HG02973 (cell line): ENCODE measurements around the gene USHBP1.

Source experiments
- ATAC-seq: cut with Tn5 transposase; IDR thresholded peaks from one replicate; pipeline ENCODE4 v1.9.1; 2021; ENCODE audit warnings: moderate library complexity; ENCODE audit not compliant: unreplicated experiment

USHBP1 gene

DNA sequence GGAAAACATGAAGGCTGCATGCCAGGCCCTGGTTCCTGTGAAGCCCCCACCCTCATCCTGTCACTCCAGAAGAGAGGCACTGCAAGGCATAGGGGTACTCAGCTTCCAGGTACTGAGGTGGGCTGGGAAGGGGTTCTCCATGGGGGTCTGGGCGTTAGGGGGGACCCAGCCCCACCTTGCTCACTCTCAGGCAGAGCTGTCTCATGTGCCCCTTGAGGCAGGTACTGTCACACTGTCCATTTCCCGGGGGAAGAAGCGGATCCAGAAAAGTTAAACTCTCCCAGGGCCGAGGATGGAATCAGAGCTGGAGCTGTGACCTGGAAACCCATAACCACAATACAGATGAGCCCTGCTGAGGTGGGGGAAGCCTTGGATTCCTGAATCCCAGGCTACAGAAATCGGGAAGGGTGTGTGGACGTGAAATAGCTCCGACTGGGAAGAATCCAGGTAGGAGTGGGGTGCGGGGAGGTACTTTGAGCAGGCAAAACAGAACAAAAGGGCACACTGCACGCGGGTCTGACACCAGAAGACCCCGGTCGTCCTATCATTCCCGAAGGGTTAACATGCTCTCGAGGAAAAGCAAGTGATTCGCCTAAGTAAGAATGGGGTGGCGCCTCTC is 49.9 kb downstream of the USHBP1 start:
- ATAC-seq = no peak

DNA sequence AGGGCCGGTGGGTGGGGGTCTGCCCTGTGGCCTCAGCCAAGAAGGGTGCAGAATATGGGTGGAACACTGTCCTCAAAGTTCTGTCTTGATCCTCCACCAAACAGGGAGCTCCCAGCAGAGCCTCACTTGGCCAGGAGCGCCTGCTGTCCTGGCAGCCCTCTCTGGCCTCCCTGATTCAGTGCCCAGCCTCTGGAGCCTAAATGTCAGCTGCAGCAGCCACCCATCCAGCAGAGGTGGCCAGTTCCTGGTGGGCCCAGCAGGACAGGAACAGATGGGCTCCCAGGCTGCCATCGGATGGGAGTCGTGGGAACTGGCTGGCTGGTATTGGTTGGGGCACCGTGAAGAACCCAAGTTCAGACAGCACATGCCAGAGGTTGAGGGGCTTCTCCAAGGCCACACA is 51.2 kb downstream of the USHBP1 start:
- no peak for ATAC-seq

DNA sequence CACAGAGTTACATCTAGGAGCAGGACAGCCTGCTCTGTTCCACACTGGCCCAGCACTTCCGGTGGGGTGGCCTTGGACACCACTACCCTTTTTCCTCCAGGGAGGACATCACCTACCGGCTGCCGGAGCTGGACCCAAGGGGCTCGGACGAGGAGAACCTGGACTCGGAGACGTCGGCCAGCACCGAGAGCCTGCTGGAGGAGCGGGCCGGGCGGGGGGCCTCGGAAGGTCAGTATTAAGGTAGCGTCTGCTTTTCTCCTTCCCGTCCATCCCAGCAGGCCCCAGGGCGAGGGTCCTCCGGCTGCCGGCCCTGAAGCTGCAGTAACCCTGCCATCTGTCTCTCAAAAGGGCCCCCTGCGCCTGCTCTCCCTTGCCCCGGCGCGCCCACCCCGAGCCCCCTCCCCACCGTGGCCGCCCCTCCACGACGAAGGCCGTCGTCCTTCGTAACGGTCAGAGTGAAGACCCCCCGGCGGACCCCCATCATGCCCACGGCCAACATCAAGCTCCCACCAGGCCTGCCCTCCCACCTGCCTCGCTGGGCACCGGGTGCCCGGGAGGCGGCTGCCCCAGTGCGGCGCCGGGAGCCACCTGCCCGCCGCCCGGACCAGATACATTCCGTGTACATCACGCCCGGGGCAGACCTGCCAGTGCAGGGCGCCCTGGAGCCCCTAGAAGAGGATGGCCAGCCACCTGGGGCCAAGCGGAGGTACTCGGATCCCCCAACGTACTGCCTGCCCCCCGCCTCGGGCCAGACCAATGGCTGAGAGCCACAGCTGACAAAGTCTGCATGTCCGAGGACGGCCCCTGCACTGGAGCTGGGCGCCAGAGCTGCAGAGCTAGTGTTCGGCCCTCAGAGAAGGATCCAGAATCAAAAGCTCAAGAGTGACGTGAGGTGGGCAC is 52.7 kb downstream of the USHBP1 start:
- no peak for ATAC-seq

GRCh38 chr19:17210296-17210695 is 54.2 kb downstream of the USHBP1 start:
- no peak for ATAC-seq

DNA sequence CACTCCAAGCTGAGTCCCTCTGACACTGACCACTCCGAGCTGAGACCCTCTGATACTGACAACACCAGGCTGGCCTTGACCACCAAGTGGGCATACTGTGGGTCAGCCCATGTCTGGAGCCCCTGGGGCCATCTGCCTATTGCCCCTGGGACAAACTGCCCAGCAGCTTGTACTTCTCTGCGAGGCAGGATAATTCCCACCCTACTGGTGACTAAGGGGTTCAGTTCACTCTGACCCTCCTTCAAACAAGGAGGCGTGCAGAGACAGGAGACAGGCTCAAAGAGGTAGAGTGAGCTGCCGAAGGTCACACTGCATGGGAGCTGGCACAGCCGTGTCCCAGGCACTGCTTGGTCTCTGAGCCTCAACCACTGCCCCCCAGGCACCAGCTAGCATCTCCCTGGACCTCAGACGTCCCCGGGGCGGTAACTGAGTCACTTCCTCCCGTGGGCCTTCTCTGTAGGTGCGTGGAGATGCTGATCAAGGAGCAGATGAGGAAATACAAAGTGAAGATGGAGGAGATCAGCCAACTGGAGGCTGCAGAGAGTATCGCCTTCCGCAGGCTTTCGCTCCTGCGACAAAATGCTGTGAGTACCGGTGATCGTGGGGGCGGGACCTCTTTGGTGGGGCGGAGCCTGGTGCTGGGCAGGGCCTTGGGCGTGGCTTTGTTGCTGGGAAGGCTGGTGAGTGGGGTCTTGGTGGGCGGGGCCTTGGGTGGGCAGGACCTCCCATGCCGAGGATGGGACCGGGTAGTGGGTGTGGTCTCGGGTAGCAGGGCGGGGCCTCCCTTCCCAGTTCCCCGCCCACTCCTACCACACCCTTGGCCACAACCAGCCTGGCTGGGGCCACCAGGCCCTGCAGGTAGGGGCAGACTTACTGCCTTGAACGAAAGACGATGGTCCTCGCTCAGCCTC is 55.2 kb downstream of the USHBP1 start:
- no peak for ATAC-seq

DNA sequence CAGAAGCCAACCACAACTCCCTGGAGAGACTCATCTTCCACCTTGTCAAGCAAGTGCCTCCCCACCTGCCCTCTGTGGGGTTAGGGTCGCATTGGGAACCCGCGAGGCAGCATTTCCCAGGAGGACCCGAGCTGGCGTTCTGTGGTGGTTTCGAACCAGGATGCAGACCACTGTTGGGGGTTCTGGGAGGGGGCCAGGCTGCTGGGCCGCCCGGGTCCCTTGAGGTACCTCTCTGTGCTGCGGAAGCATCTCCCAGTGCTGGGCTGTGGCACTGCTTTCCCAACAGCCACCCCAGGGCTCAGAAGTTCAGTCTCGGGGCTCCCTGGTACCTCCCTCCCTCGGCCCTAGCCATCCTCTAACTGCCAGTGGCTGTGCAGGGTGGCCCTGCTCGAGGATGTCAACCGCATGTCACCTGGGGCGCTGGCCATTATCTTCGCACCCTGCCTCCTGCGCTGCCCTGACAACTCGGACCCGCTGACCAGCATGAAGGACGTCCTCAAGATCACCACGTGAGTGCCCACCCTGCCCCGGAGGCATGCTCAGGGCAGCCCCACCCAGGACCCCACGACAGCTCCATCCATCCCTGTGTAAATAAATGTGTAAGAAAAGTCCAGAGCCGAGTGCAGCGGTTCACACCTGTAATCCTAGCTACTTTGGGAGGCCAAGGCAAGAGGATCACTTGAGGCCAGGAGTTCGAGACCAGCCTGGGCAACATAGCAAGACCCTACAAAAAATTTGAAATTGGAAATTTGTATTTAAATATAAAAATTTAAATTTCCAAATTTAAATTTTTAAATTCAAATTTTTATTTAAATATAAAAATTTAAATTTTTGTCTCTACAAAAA is 57.6 kb downstream of the USHBP1 start:
- no peak for ATAC-seq

DNA sequence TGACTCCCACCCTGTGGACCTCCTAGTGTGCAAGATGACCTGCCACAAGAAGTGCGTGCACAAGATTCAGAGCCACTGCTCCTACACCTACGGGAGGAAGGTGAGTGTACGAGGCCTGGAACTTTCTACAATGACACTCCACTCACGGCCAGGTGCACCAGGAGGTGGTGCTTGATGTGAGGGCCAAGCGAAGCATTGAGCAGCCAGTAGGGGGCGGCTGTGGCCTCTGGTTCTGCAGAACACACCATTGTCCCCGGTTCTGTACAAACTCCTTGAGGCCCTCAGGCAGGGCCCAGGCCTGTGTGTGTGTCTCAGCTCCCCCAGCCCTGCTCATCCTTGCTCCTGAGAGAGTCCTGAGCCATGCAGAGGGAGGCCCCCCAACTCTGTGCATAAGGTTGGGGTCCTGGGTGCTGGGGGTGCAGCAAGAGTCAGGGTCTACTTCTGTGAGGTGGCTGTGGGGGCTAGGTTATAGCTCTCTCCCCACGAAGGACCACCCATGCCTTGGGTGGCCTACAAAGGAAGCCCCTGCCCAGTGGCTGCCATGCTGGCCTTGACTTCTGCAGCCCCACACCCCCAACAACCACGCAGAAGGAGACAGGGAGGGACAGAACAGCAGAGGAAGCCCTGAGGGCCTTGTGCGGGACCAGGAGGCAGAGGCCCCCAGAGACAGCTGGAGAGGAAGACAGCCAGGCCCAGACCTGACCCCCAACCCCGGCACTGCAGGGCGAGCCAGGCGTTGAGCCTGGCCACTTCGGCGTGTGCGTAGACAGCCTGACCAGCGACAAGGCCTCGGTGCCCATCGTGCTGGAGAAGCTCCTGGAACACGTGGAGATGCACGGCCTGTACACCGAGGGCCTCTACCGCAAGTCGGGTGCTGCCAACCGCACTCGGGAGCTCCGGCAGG is 59.1 kb downstream of the USHBP1 start:
- ATAC-seq = no peak

- ATAC-seq = no peak
These were observed 61.8 kb downstream of the USHBP1 start for GRCh38 chr19:17202713-17203112.

- no peak for ATAC-seq
These were observed 62.3 kb downstream of the USHBP1 start for GRCh38 chr19:17202249-17202648.

DNA sequence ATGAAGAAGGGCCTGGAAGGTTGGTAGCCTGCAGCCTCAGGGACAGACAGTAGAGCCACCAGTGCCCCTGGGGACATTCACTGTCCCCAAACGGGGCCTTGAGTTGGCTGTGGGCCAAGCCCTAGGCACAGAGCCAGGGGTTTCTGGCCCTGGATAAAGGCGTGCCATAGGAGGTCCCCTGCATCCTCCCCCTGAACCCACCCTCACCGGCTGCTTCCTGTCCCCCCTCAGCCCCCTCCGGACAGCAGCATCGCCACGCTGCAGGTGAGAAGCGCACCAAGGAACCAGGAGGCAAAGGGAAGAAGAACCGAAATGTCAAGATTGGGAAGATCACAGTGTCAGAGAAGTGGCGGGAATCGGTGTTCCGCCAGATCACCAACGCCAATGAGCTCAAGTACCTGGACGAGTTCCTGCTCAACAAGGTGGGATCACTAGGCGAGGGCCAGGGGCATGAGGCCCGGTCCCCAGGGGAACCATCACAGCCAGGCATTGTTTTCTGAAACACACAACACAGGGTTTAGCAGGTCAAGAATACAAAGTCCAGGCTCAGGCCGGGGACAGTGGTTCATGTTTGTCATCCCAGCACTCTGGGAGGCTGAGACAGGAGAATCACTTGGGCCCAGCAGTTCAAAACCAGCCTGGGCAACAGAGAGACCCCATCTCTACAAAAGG is 64.0 kb downstream of the USHBP1 start:
- no peak for ATAC-seq
